NOMO-1 treated with DMSO at 0.1 percent for 48 hours (cell line): ENCODE data around the gene LRRFIP1.

Source experiments
- DNase-seq: peaks from one replicate; lab custom pipeline; 2025; ENCODE audit not compliant: unreplicated experiment; lab: John Stamatoyannopoulos, UW

LRRFIP1 gene

GRCh38 chr2:237701033-237701858, 73.9 kb downstream of the LRRFIP1 start:
- DNase-seq, result no peak

- DNase-seq, result no peak
Observed at GRCh38 chr2:237701859-237702390, 74.5 kb downstream of the LRRFIP1 start.

GRCh38 chr2:237702441-237703391, 75.3 kb downstream of the LRRFIP1 start:
- DNase-seq, result peak; percentile 81

GRCh38 chr2:237704501-237705434, 77.4 kb downstream of the LRRFIP1 start:
- no peak for DNase-seq

- no peak for DNase-seq
Observed at GRCh38 chr2:237706257-237706656, 78.9 kb downstream of the LRRFIP1 start.

GRCh38 chr2:237708065-237708398, 80.6 kb downstream of the LRRFIP1 start:
- DNase-seq, result no peak

- DNase-seq, result no peak
Observed at GRCh38 chr2:237708491-237708890, 81.1 kb downstream of the LRRFIP1 start.

GRCh38 chr2:237708961-237709360, 81.6 kb downstream of the LRRFIP1 start:
- no peak for DNase-seq

GRCh38 chr2:237711458-237712150, 84.2 kb downstream of the LRRFIP1 start:
- DNase-seq, result no peak

GRCh38 chr2:237712477-237713377, 85.3 kb downstream of the LRRFIP1 start:
- no peak for DNase-seq

- DNase-seq, result no peak
Observed at GRCh38 chr2:237714690-237715458, 87.5 kb downstream of the LRRFIP1 start.

- no peak for DNase-seq
Observed at GRCh38 chr2:237715459-237715947, 88.1 kb downstream of the LRRFIP1 start.

- no peak for DNase-seq
Observed at GRCh38 chr2:237716011-237716410, 88.6 kb downstream of the LRRFIP1 start.

GRCh38 chr2:237717366-237718276, 90.2 kb downstream of the LRRFIP1 start:
- no peak for DNase-seq

GRCh38 chr2:237718277-237718634, 90.9 kb downstream of the LRRFIP1 start:
- no peak for DNase-seq

- DNase-seq, result no peak
Observed at GRCh38 chr2:237720444-237720843, 93.1 kb downstream of the LRRFIP1 start.

- no peak for DNase-seq
Observed at GRCh38 chr2:237720957-237721356, 93.6 kb downstream of the LRRFIP1 start.
